ENCODE data around the gene STXBP2. TPM values are rescaled to one million over a fixed set of nuclear protein-coding genes. Genes with fewer than 3 reads are reported as not detected.

STXBP2 gene
- total RNA-seq, 1 experiment from 2014 or later, result 141 TPM

DNA sequence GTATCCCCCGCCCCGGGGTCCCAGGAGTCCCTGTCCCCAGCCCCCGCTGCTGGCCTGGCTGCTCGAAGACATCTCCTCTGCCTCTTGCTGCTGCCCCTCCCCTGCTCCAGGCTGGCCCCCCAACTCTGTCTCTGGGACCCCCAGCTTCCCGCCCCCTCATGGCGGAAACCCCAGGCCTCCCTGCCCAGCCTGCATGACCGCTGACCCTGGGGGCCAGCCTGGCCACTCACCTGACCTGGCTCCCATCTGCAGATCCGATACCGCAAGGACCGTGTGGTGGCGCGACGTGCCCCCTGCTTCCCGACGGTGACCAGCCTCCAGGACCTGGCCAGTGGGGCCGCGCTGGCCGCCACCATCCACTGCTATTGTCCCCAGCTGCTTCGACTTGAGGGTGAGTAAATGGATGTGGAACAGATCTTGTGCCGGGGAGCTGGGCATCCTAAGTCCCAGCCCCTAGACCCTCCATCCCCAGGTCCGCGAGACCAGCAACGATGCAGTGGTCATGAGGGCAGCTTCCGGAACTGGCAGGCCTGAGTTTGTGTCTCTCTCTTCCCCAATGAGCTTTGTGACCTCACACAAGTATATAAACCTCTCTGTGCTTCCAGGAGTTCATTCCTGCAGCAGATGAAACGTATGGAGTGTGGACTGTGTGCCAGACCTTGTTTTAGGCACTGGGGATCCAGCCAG, 28.9 kb upstream of the STXBP2 start (continued):
- TF ChIP-seq, protein P1, sequence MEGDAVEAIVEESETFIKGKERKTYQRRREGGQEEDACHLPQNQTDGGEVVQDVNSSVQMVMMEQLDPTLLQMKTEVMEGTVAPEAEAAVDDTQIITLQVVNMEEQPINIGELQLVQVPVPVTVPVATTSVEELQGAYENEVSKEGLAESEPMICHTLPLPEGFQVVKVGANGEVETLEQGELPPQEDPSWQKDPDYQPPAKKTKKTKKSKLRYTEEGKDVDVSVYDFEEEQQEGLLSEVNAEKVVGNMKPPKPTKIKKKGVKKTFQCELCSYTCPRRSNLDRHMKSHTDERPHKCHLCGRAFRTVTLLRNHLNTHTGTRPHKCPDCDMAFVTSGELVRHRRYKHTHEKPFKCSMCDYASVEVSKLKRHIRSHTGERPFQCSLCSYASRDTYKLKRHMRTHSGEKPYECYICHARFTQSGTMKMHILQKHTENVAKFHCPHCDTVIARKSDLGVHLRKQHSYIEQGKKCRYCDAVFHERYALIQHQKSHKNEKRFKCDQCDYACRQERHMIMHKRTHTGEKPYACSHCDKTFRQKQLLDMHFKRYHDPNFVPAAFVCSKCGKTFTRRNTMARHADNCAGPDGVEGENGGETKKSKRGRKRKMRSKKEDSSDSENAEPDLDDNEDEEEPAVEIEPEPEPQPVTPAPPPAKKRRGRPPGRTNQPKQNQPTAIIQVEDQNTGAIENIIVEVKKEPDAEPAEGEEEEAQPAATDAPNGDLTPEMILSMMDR (IDR thresholded peaks at IDR 0.05 in 2 of 3, conservative IDR thresholded peaks at IDR 0.05 in 1 of 3; ENCODE audit: borderline replicate concordance in 1 of 3, insufficient read depth in 1 of 3, low read depth in 2 of 3, low read length in 2 of 3), result no peak
- TF ChIP-seq ZFX (IDR thresholded peaks at IDR 0.05), result no peak
- no peak for TF ChIP-seq POLR2AphosphoS5 (IDR thresholded peaks at IDR 0.05; ENCODE audit: low read depth, low read length)
- no peak for TF ChIP-seq ZNF274 (IDR thresholded peaks at IDR 0.05; ENCODE audit: low read depth, low read length)

DNA sequence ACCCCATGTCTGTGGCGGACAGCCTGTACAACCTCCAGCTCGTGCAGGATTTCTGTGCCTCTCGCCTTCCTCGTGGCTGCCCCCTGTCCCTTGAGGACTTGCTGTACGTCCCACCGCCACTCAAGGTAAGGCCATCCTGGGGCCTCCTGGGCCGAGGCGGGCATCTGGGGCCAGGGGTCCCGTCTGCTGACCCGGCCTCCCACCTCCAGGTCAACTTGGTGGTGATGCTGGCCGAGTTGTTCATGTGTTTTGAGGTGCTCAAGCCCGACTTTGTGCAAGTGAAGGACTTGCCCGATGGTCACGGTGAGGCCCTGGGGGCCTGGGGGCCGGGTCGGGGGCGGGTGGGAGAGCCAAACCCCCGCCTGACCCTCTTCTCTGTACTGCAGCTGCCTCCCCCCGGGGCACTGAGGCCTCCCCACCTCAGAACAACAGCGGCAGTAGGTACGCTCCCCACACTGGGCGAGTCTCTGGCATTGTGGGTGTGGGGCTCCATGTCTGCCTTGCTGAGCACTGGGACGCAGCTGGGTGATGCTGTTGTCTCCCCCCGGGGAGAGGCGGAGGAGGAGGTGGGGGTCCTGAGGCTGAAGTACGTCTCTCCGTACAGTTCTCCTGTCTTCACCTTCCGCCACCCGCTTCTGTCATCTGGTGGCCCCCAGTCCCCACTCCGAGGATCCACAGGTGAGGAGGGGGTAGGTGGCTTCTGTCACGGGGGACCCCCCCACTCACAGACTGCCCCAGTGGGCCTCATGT, 26.2 kb upstream of the STXBP2 start:
- no peak for DNase-seq (ENCODE audit: low read depth, low spot score)
- ChIA-PET POLR2A (no interaction called here), RAD21 (ENCODE audit: low non-redundant PET in 1 of 2, low total read pairs in 2 of 2, uncharacterized antibody in 2 of 2, unreplicated experiment in 2 of 2) (interaction anchor here in 1 of 2 experiments (0.6 kb wide), 1 partner anchor 38 kb away, joined by 8 read pairs; no protein-coding TSS in a partner anchor), CTCF (no interaction called here)
- no peak overlapping the region for H3K4me3 ChIP-seq (replicated peaks in 1 of 2; ENCODE audit: low read depth in 1 of 2, low read length in 2 of 2)
- no peaks in the 10 kb centered on the region for H3K27me3 ChIP-seq (ENCODE audit: insufficient read depth, low read length)
- H3K9ac ChIP-seq (ENCODE audit: low read length), result no peak overlapping the region
- no peaks in the 10 kb centered on the region for H4K20me1 ChIP-seq (ENCODE audit: insufficient read depth)
- no peak for ATAC-seq
- H3K36me3 ChIP-seq (ENCODE audit: control insufficient read depth in 1 of 2, insufficient read depth in 2 of 2, low read length in 2 of 2), result peaks cover 3 to 7% of the 10 kb centered on the region in 2 experiments
- no peak overlapping the region for H3K4me2 ChIP-seq (ENCODE audit: low read length)
- no peaks in the 10 kb centered on the region for H3K9me3 ChIP-seq (ENCODE audit: control insufficient read depth in 1 of 2, insufficient read depth in 1 of 2, low read depth in 1 of 2, low read length in 2 of 2)
- no peak overlapping the region for H2AFZ ChIP-seq (ENCODE audit: low read depth, low read length, poor library complexity, severe bottlenecking)
- intact Hi-C loops (cut with micrococcal nuclease), result no loop called here
- BruUV-seq (replicated peaks), result no TSS peak
- no peak overlapping the region for H3K27ac ChIP-seq (ENCODE audit: low read depth, low read length)
- TF ChIP-seq, protein P2, sequence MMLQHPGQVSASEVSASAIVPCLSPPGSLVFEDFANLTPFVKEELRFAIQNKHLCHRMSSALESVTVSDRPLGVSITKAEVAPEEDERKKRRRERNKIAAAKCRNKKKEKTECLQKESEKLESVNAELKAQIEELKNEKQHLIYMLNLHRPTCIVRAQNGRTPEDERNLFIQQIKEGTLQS (IDR thresholded peaks at IDR 0.05), result no peak
- TF ChIP-seq TCF7L2 (IDR thresholded peaks at IDR 0.05; ENCODE audit: borderline replicate concordance, extremely low read depth, insufficient read depth, insufficient read length) (no peak), CEBPB (IDR thresholded peaks at IDR 0.05; ENCODE audit: low read depth) (no peak), SP1 (IDR thresholded peaks at IDR 0.05; ENCODE audit: low read depth) (no peak), ZFX (IDR thresholded peaks at IDR 0.05) (no peak), POLR2AphosphoS5 (IDR thresholded peaks at IDR 0.05; ENCODE audit: low read depth, low read length) (no peak), CBX3 (IDR thresholded peaks at IDR 0.05; ENCODE audit: low read depth) (no peak), EZH2phosphoT487 (IDR thresholded peaks at IDR 0.05; ENCODE audit: borderline replicate concordance) (no peak), SIN3A (IDR thresholded peaks at IDR 0.05; ENCODE audit: low read depth) (no peak), FOSL1 (IDR thresholded peaks at IDR 0.05; ENCODE audit: low read depth) (no peak)
- TF ChIP-seq, protein P3, sequence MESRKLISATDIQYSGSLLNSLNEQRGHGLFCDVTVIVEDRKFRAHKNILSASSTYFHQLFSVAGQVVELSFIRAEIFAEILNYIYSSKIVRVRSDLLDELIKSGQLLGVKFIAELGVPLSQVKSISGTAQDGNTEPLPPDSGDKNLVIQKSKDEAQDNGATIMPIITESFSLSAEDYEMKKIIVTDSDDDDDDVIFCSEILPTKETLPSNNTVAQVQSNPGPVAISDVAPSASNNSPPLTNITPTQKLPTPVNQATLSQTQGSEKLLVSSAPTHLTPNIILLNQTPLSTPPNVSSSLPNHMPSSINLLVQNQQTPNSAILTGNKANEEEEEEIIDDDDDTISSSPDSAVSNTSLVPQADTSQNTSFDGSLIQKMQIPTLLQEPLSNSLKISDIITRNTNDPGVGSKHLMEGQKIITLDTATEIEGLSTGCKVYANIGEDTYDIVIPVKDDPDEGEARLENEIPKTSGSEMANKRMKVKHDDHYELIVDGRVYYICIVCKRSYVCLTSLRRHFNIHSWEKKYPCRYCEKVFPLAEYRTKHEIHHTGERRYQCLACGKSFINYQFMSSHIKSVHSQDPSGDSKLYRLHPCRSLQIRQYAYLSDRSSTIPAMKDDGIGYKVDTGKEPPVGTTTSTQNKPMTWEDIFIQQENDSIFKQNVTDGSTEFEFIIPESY (IDR thresholded peaks at IDR 0.05; ENCODE audit: extremely low read depth, insufficient replicate concordance, low read length), result no peak
- H3K9me2 ChIP-seq (ENCODE audit: insufficient read depth), result no peaks in the 10 kb centered on the region
- peaks cover 0 to 3% of the 10 kb centered on the region in 2 experiments; a peak in 1 of 4 replicates for H3K4me1 ChIP-seq (ENCODE audit: control insufficient read depth in 1 of 2, insufficient read depth in 2 of 2, low read length in 2 of 2)
- H3K79me2 ChIP-seq (ENCODE audit: insufficient read depth, low read length), result no peaks in the 10 kb centered on the region
